Endothelial cell of umbilical vein (primary cell): Measurements from ENCODE around the gene REEP3. TPM values are rescaled to one million over a fixed set of nuclear protein-coding genes. Genes with fewer than 3 reads are reported as not detected.

Source experiments
- BruUV-seq: library from RNA; stranded (reverse); fragments of 400-500 nt; replicated peaks from 2 replicates; lab custom pipeline; 2021; lab: Mats Ljungman, UMichigan
- CTCF ChIA-PET: fragments of 300-600, 350-600 bp; sonication (Branson Sonifier 250); formaldehyde crosslinking; loops from one replicate; lab custom pipeline; 2021; ENCODE audit warnings: antibody characterized with exemption, inconsistent platforms; lab: Charles Lee
- POLR2A ChIA-PET: fragments of 300-600, 350-600 bp; sonication (Branson Sonifier 250); formaldehyde crosslinking; loops from one replicate; lab custom pipeline; 2021; ENCODE audit warnings: antibody characterized with exemption, inconsistent platforms; lab: Charles Lee
- DNase-seq: peaks from one replicate; pipeline ENCODE4 v3.0.0-alpha.2; 2011; ENCODE audit warnings: low read depth, low spot score
- FAIRE-seq: peaks from 2 replicates; lab custom pipeline; 2011; peaks lifted over from hg19 to GRCh38; lab: Jason Lieb, UNC
- H2AFZ ChIP-seq: 2 replicates; pipeline ENCODE4 v1.6.0; 2012; ENCODE audit warnings: low read depth, low read length, control low read depth, inconsistent platforms
- H3K27ac ChIP-seq: 2 replicates; pipeline ENCODE4 v1.5.1; 2011; ENCODE audit warnings: low read depth, mild to moderate bottlenecking, control low read depth, low read length, moderate library complexity; ENCODE audit not compliant: insufficient read depth
- H3K27me3 ChIP-seq, 2 experiments: 2 replicates each; pipeline versions ENCODE4 v1.6.0 to v1.6.1; 2011; ENCODE audit warnings: low read length in 2 of 2, mixed read lengths in 1 of 2; ENCODE audit not compliant: control insufficient read depth in 2 of 2, insufficient read depth in 2 of 2
- H3K36me3 ChIP-seq, 2 experiments: 2 replicates in 1 of 2; 3 replicates in 1 of 2; pipeline ENCODE4 v1.5.1; 2011; ENCODE audit warnings: low read length in 2 of 2, mild to moderate bottlenecking in 1 of 2, moderate library complexity in 1 of 2; ENCODE audit not compliant: control insufficient read depth in 2 of 2, insufficient read depth in 2 of 2; ENCODE audit errors: extremely low read depth in 1 of 2
- H3K4me1 ChIP-seq: 3 replicates; pipeline ENCODE4 v1.5.1; 2011; ENCODE audit warnings: mild to moderate bottlenecking, low read length; ENCODE audit not compliant: control insufficient read depth, insufficient read depth; ENCODE audit errors: extremely low read depth
- H3K4me2 ChIP-seq: 2 replicates; pipeline ENCODE4 v1.6.1; 2011; ENCODE audit warnings: low read length, control low read depth, mixed read lengths; ENCODE audit not compliant: insufficient read depth
- H3K4me3 ChIP-seq, 3 experiments: fragments of 200-600 bp in 1 of 3; sonication (generic), shearing (Covaris generic) in 1 of 3; replicated peaks in 1 of 3; 2 replicates each; pipeline ENCODE4 v1.5.1; 2011 to 2016; ENCODE audit warnings: control low read depth in 3 of 3, low read length in 3 of 3, mild to moderate bottlenecking in 2 of 3, inconsistent platforms in 1 of 3, low read depth in 1 of 3, moderate library complexity in 1 of 3; ENCODE audit not compliant: insufficient read depth in 1 of 3
- H3K79me2 ChIP-seq: 2 replicates; pipeline ENCODE4 v1.6.0; 2012; ENCODE audit warnings: low read length, inconsistent platforms; ENCODE audit not compliant: control insufficient read depth, insufficient read depth
- H3K9ac ChIP-seq: replicated peaks from 2 replicates; pipeline ENCODE3; 2011; ENCODE audit warnings: low read length, control low read depth; ENCODE audit not compliant: insufficient read depth; ENCODE audit errors: extremely low read depth
- H3K9me1 ChIP-seq: replicated peaks from 3 replicates; pipeline ENCODE4 v1.6.0; 2011; ENCODE audit warnings: mild to moderate bottlenecking, low read length; ENCODE audit not compliant: control insufficient read depth, insufficient read depth; ENCODE audit errors: extremely low read depth
- H3K9me3 ChIP-seq: replicated peaks from 2 replicates; pipeline ENCODE4 v1.5.1; 2012; ENCODE audit warnings: low read length, inconsistent platforms; ENCODE audit not compliant: control insufficient read depth, insufficient read depth
- H4K20me1 ChIP-seq: replicated peaks from 2 replicates; pipeline ENCODE3; 2011; ENCODE audit warnings: mild to moderate bottlenecking, low read length; ENCODE audit not compliant: control insufficient read depth, insufficient read depth; ENCODE audit errors: extremely low read depth
- CTCF ChIP-seq, 2 donors: IDR thresholded peaks; 1 replicate in 1 of 2; 2 replicates in 1 of 2; pipeline ENCODE4 v1.5.1; 2011; ENCODE audit warnings: low read length in 2 of 2, mild to moderate bottlenecking in 2 of 2, moderate library complexity in 2 of 2, control low read depth in 1 of 2, inconsistent platforms in 1 of 2, low read depth in 1 of 2; ENCODE audit not compliant: insufficient read depth in 1 of 2; ENCODE audit errors: extremely low read depth in 1 of 2
- EZH2 ChIP-seq: IDR thresholded peaks from 2 replicates; pipeline ENCODE4 v1.6.1; 2012; ENCODE audit warnings: borderline replicate concordance, low read depth, mild to moderate bottlenecking, moderate library complexity, low read length, inconsistent platforms; ENCODE audit not compliant: severe bottlenecking
- FOS ChIP-seq: IDR thresholded peaks from 2 replicates; pipeline ENCODE4 v1.6.1; 2011; ENCODE audit warnings: mild to moderate bottlenecking, low read length, moderate library complexity, borderline replicate concordance; ENCODE audit not compliant: insufficient read depth
- GATA2 ChIP-seq: IDR thresholded peaks from 2 replicates; pipeline ENCODE4 v1.7.0; 2011; ENCODE audit warnings: low read depth, mild to moderate bottlenecking, moderate library complexity, mixed read lengths, low read length; ENCODE audit not compliant: insufficient read length, insufficient read depth
- JUN ChIP-seq: IDR thresholded peaks from 2 replicates; pipeline ENCODE4 v1.6.1; 2011; ENCODE audit warnings: borderline replicate concordance, low read depth; ENCODE audit not compliant: insufficient read length, insufficient read depth
- MAX ChIP-seq: IDR thresholded peaks from 2 replicates; pipeline ENCODE4 v1.6.1; 2011; ENCODE audit not compliant: insufficient read depth, insufficient read length
- MYC ChIP-seq: IDR thresholded peaks from one replicate; pipeline ENCODE4 v1.6.1; 2011; ENCODE audit warnings: mild to moderate bottlenecking, low read depth, low read length
- POLR2A ChIP-seq: IDR thresholded peaks from 2 replicates; pipeline ENCODE4 v1.6.1; 2012; ENCODE audit warnings: low read depth, mild to moderate bottlenecking, control low read depth, low read length
- POLR2AphosphoS5 ChIP-seq: IDR thresholded peaks from 2 replicates; pipeline ENCODE4 v1.6.1; 2012; ENCODE audit warnings: low read depth, mild to moderate bottlenecking, control low read depth, low read length, moderate library complexity; ENCODE audit not compliant: insufficient read depth
- dilution Hi-C: fragments of 300-500 bp; cut with MboI; formaldehyde crosslinking; loops from one replicate; pipeline ENCODE4 v1.15.0; 2019; ENCODE audit warnings: low sequenced_read_pairs; ENCODE audit not compliant: extremely low pct_ligation_motif_present
- intact Hi-C: fragments of 100-400 bp; cut with micrococcal nuclease; formaldehyde crosslinking; loops from one replicate; pipeline ENCODE4 v1.10.0; 2022
- polyA plus RNA-seq, 4 experiments: library from polyadenylated mRNA; depleted of rRNA in 3 of 4; stranded (reverse) in 3 of 4; unstranded in 1 of 4; fragments of >200 nt; gene quantifications; 2 replicates each; pipeline versions ENCODE4 v1.2.1 to v1.2.3, GENCODE V29; 2011 to 2012; ENCODE audit warnings: missing spikeins in 1 of 4
- total RNA-seq: library from RNA; stranded (reverse); gene quantifications from 2 replicates; pipeline ENCODE4 v1.2.3, GENCODE V29; 2021

REEP3 gene
- total and polyA plus RNA-seq, 2 donors (not counting 3 experiments of a cell fraction or from before 2014, with no cell fraction given): 12.3 to 48.3 TPM

- Histone ChIP-seq H3K27me3 (no peaks in the 10 kb centered on the region), H4K20me1 (no peaks in the 10 kb centered on the region), H3K79me2 (peaks cover 25% of the 10 kb centered on the region), H3K36me3 (peaks cover 0 to 2% of the 10 kb centered on the region in 2 experiments), H3K4me3 (no peak overlapping the region), H3K27ac (no peak overlapping the region), H2AFZ (no peak overlapping the region), H3K9me3 (no peaks in the 10 kb centered on the region), H3K9ac (no peak overlapping the region), H3K9me1 (no peaks in the 10 kb centered on the region), H3K4me1 (no peaks in the 10 kb centered on the region), H3K4me2 (no peak overlapping the region)
- BruUV-seq: no TSS peak
- intact Hi-C loops: no loop called here
- DNase-seq (no peak), FAIRE-seq (no peak)
- ChIA-PET POLR2A (no interaction called here), CTCF (no interaction called here)
- no peak for TF ChIP-seq POLR2AphosphoS5
- no peak for TF ChIP-seq MYC
- dilution Hi-C loops: no loop called here
Observed at GRCh38 chr10:63542835-63543575, 21.8 kb downstream of the REEP3 start.

- intact Hi-C loops: no loop called here
- no peak for FAIRE-seq
- POLR2A ChIA-PET: no interaction called here
Observed at GRCh38 chr10:63543576-63543962, 22.4 kb downstream of the REEP3 start.

More at GRCh38 chr10:63543576-63543962, 22.4 kb downstream of the REEP3 start:
- TF ChIP-seq MYC (no peak), POLR2A (no peak), GATA2 (no peak), FOS (no peak), POLR2AphosphoS5 (no peak), CTCF (IDR thresholded peaks at IDR 0.05; ENCODE audit: extremely low read depth in 1 of 2, insufficient read depth in 1 of 2, low read depth in 1 of 2, low read length in 2 of 2) (no peak), EZH2 (no peak), MAX (no peak), JUN (no peak)
- DNase-seq: no peak
- H3K4me2 ChIP-seq: no peak overlapping the region
- no peaks in the 10 kb centered on the region for H3K9me1 ChIP-seq
- H3K4me3 ChIP-seq: no peak overlapping the region
- dilution Hi-C loops: no loop called here
- H3K9ac ChIP-seq: no peak overlapping the region
- no peaks in the 10 kb centered on the region for H3K27me3 ChIP-seq
- H3K4me1 ChIP-seq: no peaks in the 10 kb centered on the region
- H2AFZ ChIP-seq: no peak overlapping the region
- H3K9me3 ChIP-seq: no peaks in the 10 kb centered on the region
- CTCF ChIA-PET: no interaction called here
- H3K36me3 ChIP-seq: peaks cover 0 to 2% of the 10 kb centered on the region in 2 experiments
- peaks cover 25% of the 10 kb centered on the region for H3K79me2 ChIP-seq
- no peak overlapping the region for H3K27ac ChIP-seq
- H4K20me1 ChIP-seq: no peaks in the 10 kb centered on the region
- no TSS peak for BruUV-seq
